GM18526 (cell line): ENCODE results near the gene ERI3.

ENCODE experiments used
- POLR2A ChIP-seq: IDR thresholded peaks from 3 replicates; pipeline ENCODE4 v1.6.1; 2011; ENCODE audit not compliant: insufficient read length; ENCODE audit errors: extremely low read depth

Gene ERI3

DNA sequence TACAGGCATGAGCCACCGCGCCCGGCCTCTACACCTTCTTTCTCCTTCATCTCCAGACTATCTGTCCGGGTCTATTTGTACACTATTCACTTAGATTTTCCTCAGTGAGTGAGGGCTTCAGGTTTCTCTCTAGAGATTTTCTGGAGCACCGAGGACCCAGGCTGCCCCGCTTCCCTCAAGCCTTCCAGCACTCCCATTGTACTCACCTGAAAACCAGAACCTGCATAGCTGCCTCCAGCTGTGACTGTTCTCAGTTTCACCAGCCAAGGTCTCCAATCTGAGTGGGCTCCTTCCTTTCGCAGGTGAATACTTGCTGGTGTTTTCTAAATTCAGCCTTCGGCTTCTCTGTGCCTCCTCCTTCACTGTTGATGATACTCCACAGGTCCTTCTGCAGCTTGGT lies 154.7 kb downstream of the ERI3 start:
- TF ChIP-seq POLR2A: no peak

DNA sequence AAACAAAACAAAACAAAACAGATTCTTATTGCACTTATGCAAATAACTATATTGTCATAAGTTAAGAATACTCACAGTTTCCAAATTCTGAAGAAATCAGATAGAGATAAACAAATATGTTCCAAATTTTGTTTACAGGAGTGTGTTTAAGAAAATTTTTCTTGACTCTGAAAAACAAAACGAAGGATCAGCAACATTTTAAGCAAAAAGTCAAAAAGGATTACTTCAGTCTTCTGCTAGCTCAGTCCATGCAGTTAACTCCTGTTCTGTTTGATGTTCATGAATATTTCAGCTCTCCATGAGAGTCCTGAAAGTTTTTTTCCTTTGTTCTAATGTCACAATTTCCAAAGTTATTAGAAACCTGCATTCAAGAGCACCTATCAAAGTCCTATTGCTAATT lies 180.4 kb downstream of the ERI3 start:
- no peak for TF ChIP-seq POLR2A
